ENCODE measurements around the gene TNS4. TPM values are rescaled to one million over a fixed set of nuclear protein-coding genes. Genes with fewer than 3 reads are reported as not detected.

Gene TNS4
- total RNA-seq, 2 donors from 2014 or later = 0.89 to 2.5 TPM

GRCh38 chr17:40502716-40503115 lies 1.3 kb upstream of the TNS4 start:
- no peaks in the 10 kb centered on the region for H3K27me3 ChIP-seq (ENCODE audit: control insufficient read depth, insufficient read depth, low read length, poor library complexity, severe bottlenecking)
- H3K4me1 ChIP-seq (ENCODE audit: control insufficient read depth, insufficient read depth, low read length) = no peaks in the 10 kb centered on the region
- H3K27ac Mint-ChIP-seq = no peak overlapping the region
- H3K36me3 ChIP-seq (ENCODE audit: control insufficient read depth, insufficient read depth, low read length) = no peaks in the 10 kb centered on the region
- no peak overlapping the region for H3K4me3 Mint-ChIP-seq
- no peaks in the 10 kb centered on the region for H3K9me3 ChIP-seq (ENCODE audit: control insufficient read depth, low read length)
- 94 to 95% methylated on average over 4 to 5 of the region's 5 CpGs for WGBS, 2 experiments (ENCODE audit: insufficient coverage in 1 of 2, insufficient read length in 1 of 2)
- peaks cover 5% of the 10 kb centered on the region for H3K9me3 Mint-ChIP-seq
- DNase-seq = peak; percentile 38
- peaks cover 19% of the 10 kb centered on the region for H3K4me1 Mint-ChIP-seq
- no peak overlapping the region for H3K9ac ChIP-seq (ENCODE audit: extremely low read depth, low read length, poor library complexity, severe bottlenecking)
- H3K27ac ChIP-seq (ENCODE audit: low read depth, low read length) = no peak overlapping the region
- no peaks in the 10 kb centered on the region for H3K27me3 Mint-ChIP-seq (ENCODE audit: insufficient read depth)
- no peak for TF ChIP-seq CTCF (conservative IDR thresholded peaks at IDR 0.05)
- no peaks in the 10 kb centered on the region for H3K36me3 Mint-ChIP-seq (ENCODE audit: low read depth)
- H3K4me3 ChIP-seq (ENCODE audit: low read length) = no peak overlapping the region

GRCh38 chr17:40500709-40501108 lies 714 bp downstream of the TNS4 start:
- Histone ChIP-seq H3K27ac (ENCODE audit: low read depth, low read length) (no peak overlapping the region), H3K4me1 (ENCODE audit: control insufficient read depth, insufficient read depth, low read length) (no peaks in the 10 kb centered on the region), H3K4me3 (ENCODE audit: low read length) (no peak overlapping the region), H3K27me3 (ENCODE audit: control insufficient read depth, insufficient read depth, low read length, poor library complexity, severe bottlenecking) (no peaks in the 10 kb centered on the region), H3K9ac (ENCODE audit: extremely low read depth, low read length, poor library complexity, severe bottlenecking) (no peak overlapping the region), H3K9me3 (ENCODE audit: control insufficient read depth, low read length) (no peaks in the 10 kb centered on the region), H3K36me3 (ENCODE audit: control insufficient read depth, insufficient read depth, low read length) (no peaks in the 10 kb centered on the region)
- WGBS, 2 experiments (ENCODE audit: insufficient coverage in 1 of 2, insufficient read length in 1 of 2) = 91 to 95% methylated on average over 5 to 10 of the region's 10 CpGs
- peaks cover 14% of the 10 kb centered on the region for H3K4me1 Mint-ChIP-seq
- peak; percentile 42 for DNase-seq
- TF ChIP-seq CTCF (conservative IDR thresholded peaks at IDR 0.05) = no peak
- H3K36me3 Mint-ChIP-seq (ENCODE audit: low read depth) = no peaks in the 10 kb centered on the region
- H3K9me3 Mint-ChIP-seq = peaks cover 5% of the 10 kb centered on the region
- no peak overlapping the region for H3K27ac Mint-ChIP-seq
- no peaks in the 10 kb centered on the region for H3K27me3 Mint-ChIP-seq (ENCODE audit: insufficient read depth)
- H3K4me3 Mint-ChIP-seq = no peak overlapping the region

GRCh38 chr17:40500190-40500589 lies 1.2 kb downstream of the TNS4 start:
- Mint-ChIP-seq H3K36me3 (ENCODE audit: low read depth) (no peaks in the 10 kb centered on the region), H3K27ac (no peak overlapping the region), H3K4me3 (no peak overlapping the region), H3K9me3 (peaks cover 5% of the 10 kb centered on the region), H3K4me1 (peaks cover 18% of the 10 kb centered on the region), H3K27me3 (ENCODE audit: insufficient read depth) (no peaks in the 10 kb centered on the region)
- TF ChIP-seq CTCF (conservative IDR thresholded peaks at IDR 0.05) = no peak
- Histone ChIP-seq H3K36me3 (ENCODE audit: control insufficient read depth, insufficient read depth, low read length) (no peaks in the 10 kb centered on the region), H3K9me3 (ENCODE audit: control insufficient read depth, low read length) (no peaks in the 10 kb centered on the region), H3K27me3 (ENCODE audit: control insufficient read depth, insufficient read depth, low read length, poor library complexity, severe bottlenecking) (no peaks in the 10 kb centered on the region), H3K4me3 (ENCODE audit: low read length) (no peak overlapping the region), H3K9ac (ENCODE audit: extremely low read depth, low read length, poor library complexity, severe bottlenecking) (no peak overlapping the region), H3K27ac (ENCODE audit: low read depth, low read length) (no peak overlapping the region), H3K4me1 (ENCODE audit: control insufficient read depth, insufficient read depth, low read length) (no peaks in the 10 kb centered on the region)
- DNase-seq = peak; percentile 58
- 92 to 100% methylated on average over 1 to 11 of the region's 11 CpGs for WGBS, 2 experiments (ENCODE audit: insufficient coverage in 1 of 2, insufficient read length in 1 of 2)

Data from endodermal cell (in vitro differentiated cells).